Measurements from ENCODE around the gene ACOX1. TPM values are rescaled to one million over a fixed set of nuclear protein-coding genes. Genes with fewer than 3 reads are reported as not detected.

ACOX1 gene
- total and polyA plus RNA-seq, 2 donors, result 15.9 to 23.5 TPM

- peaks cover 5 to 22% of the 10 kb centered on the region in 2 donors for H3K36me3 ChIP-seq (ENCODE audit: control insufficient read depth in 2 of 2, insufficient read depth in 2 of 2, low read length in 1 of 2)
- H3K4me1 ChIP-seq (ENCODE audit: control insufficient read depth in 2 of 2, insufficient read depth in 2 of 2, low read length in 2 of 2), result peaks cover 11 to 17% of the 10 kb centered on the region in 2 donors
- no peak overlapping the region for H3K27ac ChIP-seq (ENCODE audit: low read depth in 1 of 2, low read length in 1 of 2)
- no peaks in the 10 kb centered on the region for H3K9me3 ChIP-seq (ENCODE audit: control insufficient read depth in 2 of 2, insufficient read depth in 1 of 2, low read length in 1 of 2)
- H3K27me3 ChIP-seq (ENCODE audit: control insufficient read depth in 2 of 2, insufficient read depth in 1 of 2, low read length in 1 of 2), result no peaks in the 10 kb centered on the region
- DNase-seq (ENCODE audit: low read depth in 6 of 9, low spot score in 9 of 9), result no peak
- WGBS, result 98% methylated on average over 32 of the region's 32 CpGs
- H3K4me3 ChIP-seq (ENCODE audit: low read length in 2 of 2), result no peak overlapping the region
Observed at GRCh38 chr17:75913537-75914210, 65.3 kb downstream of the ACOX1 start.

- Histone ChIP-seq H3K27ac (ENCODE audit: low read depth in 1 of 2, low read length in 1 of 2) (no peak overlapping the region), H3K9me3 (ENCODE audit: control insufficient read depth in 2 of 2, insufficient read depth in 1 of 2, low read length in 1 of 2) (no peaks in the 10 kb centered on the region), H3K27me3 (ENCODE audit: control insufficient read depth in 2 of 2, insufficient read depth in 1 of 2, low read length in 1 of 2) (no peaks in the 10 kb centered on the region), H3K4me3 (ENCODE audit: low read length in 2 of 2) (no peak overlapping the region), H3K4me1 (ENCODE audit: control insufficient read depth in 2 of 2, insufficient read depth in 2 of 2, low read length in 2 of 2) (peaks cover 14 to 22% of the 10 kb centered on the region in 2 donors), H3K36me3 (ENCODE audit: control insufficient read depth in 2 of 2, insufficient read depth in 2 of 2, low read length in 1 of 2) (peaks cover 5 to 14% of the 10 kb centered on the region in 2 donors)
- 94% methylated on average over 6 of the region's 6 CpGs for whole genome bisulfite sequencing
- DNase-seq (ENCODE audit: low read depth in 6 of 9, low spot score in 9 of 9), result no peak
Observed at GRCh38 chr17:75910699-75911098, 68.3 kb downstream of the ACOX1 start.

GRCh38 chr17:75909812-75910274 lies 69.1 kb downstream of the ACOX1 start:
- Histone ChIP-seq H3K9me3 (ENCODE audit: control insufficient read depth in 2 of 2, insufficient read depth in 1 of 2, low read length in 1 of 2) (no peaks in the 10 kb centered on the region), H3K27ac (ENCODE audit: low read depth in 1 of 2, low read length in 1 of 2) (no peak overlapping the region), H3K4me1 (ENCODE audit: control insufficient read depth in 2 of 2, insufficient read depth in 2 of 2, low read length in 2 of 2) (peaks cover 15 to 29% of the 10 kb centered on the region in 2 donors), H3K4me3 (ENCODE audit: low read length in 2 of 2) (no peak overlapping the region), H3K36me3 (ENCODE audit: control insufficient read depth in 2 of 2, insufficient read depth in 2 of 2, low read length in 1 of 2) (peaks cover 2 to 14% of the 10 kb centered on the region in 2 donors), H3K27me3 (ENCODE audit: control insufficient read depth in 2 of 2, insufficient read depth in 1 of 2, low read length in 1 of 2) (no peaks in the 10 kb centered on the region)
- 29% methylated on average over 11 of the region's 11 CpGs for WGBS
- peak in 1 of 9 donors; percentile 35 for DNase-seq (ENCODE audit: low read depth in 6 of 9, low spot score in 9 of 9)

GRCh38 chr17:75909051-75909811 lies 69.7 kb downstream of the ACOX1 start:
- peaks cover 15 to 30% of the 10 kb centered on the region in 2 donors for H3K4me1 ChIP-seq (ENCODE audit: control insufficient read depth in 2 of 2, insufficient read depth in 2 of 2, low read length in 2 of 2)
- no peaks in the 10 kb centered on the region for H3K27me3 ChIP-seq (ENCODE audit: control insufficient read depth in 2 of 2, insufficient read depth in 1 of 2, low read length in 1 of 2)
- no peak overlapping the region for H3K4me3 ChIP-seq (ENCODE audit: low read length in 2 of 2)
- 71% methylated on average over 14 of the region's 14 CpGs for WGBS
- no peak overlapping the region for H3K27ac ChIP-seq (ENCODE audit: low read depth in 1 of 2, low read length in 1 of 2)
- DNase-seq (ENCODE audit: low read depth in 6 of 9, low spot score in 9 of 9), result peak in 1 of 9 donors; percentile 10
- H3K9me3 ChIP-seq (ENCODE audit: control insufficient read depth in 2 of 2, insufficient read depth in 1 of 2, low read length in 1 of 2), result no peaks in the 10 kb centered on the region
- peaks cover 2 to 13% of the 10 kb centered on the region in 2 donors for H3K36me3 ChIP-seq (ENCODE audit: control insufficient read depth in 2 of 2, insufficient read depth in 2 of 2, low read length in 1 of 2)

- 93% methylated on average over 6 of the region's 6 CpGs for WGBS
- H3K9me3 ChIP-seq (ENCODE audit: control insufficient read depth in 2 of 2, insufficient read depth in 1 of 2, low read length in 1 of 2), result no peaks in the 10 kb centered on the region
- no peak overlapping the region for H3K4me3 ChIP-seq (ENCODE audit: low read length in 2 of 2)
- peaks cover 19 to 35% of the 10 kb centered on the region in 2 donors for H3K4me1 ChIP-seq (ENCODE audit: control insufficient read depth in 2 of 2, insufficient read depth in 2 of 2, low read length in 2 of 2)
- H3K27me3 ChIP-seq (ENCODE audit: control insufficient read depth in 2 of 2, insufficient read depth in 1 of 2, low read length in 1 of 2), result no peaks in the 10 kb centered on the region
- peaks cover 4% of the 10 kb centered on the region in 2 donors for H3K36me3 ChIP-seq (ENCODE audit: control insufficient read depth in 2 of 2, insufficient read depth in 2 of 2, low read length in 1 of 2)
- DNase-seq (ENCODE audit: low read depth in 6 of 9, low spot score in 9 of 9), result no peak
- no peak overlapping the region for H3K27ac ChIP-seq (ENCODE audit: low read depth in 1 of 2, low read length in 1 of 2)
Observed at GRCh38 chr17:75908201-75908600, 70.8 kb downstream of the ACOX1 start.

GRCh38 chr17:75906143-75906884 lies 72.7 kb downstream of the ACOX1 start:
- Histone ChIP-seq H3K9me3 (ENCODE audit: control insufficient read depth in 2 of 2, insufficient read depth in 1 of 2, low read length in 1 of 2) (no peaks in the 10 kb centered on the region), H3K27me3 (ENCODE audit: control insufficient read depth in 2 of 2, insufficient read depth in 1 of 2, low read length in 1 of 2) (no peaks in the 10 kb centered on the region), H3K36me3 (ENCODE audit: control insufficient read depth in 2 of 2, insufficient read depth in 2 of 2, low read length in 1 of 2) (peaks cover 9 to 11% of the 10 kb centered on the region in 2 donors), H3K4me3 (ENCODE audit: low read length in 2 of 2) (no peak overlapping the region), H3K27ac (ENCODE audit: low read depth in 1 of 2, low read length in 1 of 2) (peak overlapping the region in 1 of 2 donors; percentile 38), H3K4me1 (ENCODE audit: control insufficient read depth in 2 of 2, insufficient read depth in 2 of 2, low read length in 2 of 2) (peaks cover 19 to 35% of the 10 kb centered on the region in 2 donors)
- 94% methylated on average over 10 of the region's 10 CpGs for WGBS
- peak in 1 of 9 donors; percentile 20 for DNase-seq (ENCODE audit: low read depth in 6 of 9, low spot score in 9 of 9)

- Histone ChIP-seq H3K27me3 (ENCODE audit: control insufficient read depth in 2 of 2, insufficient read depth in 1 of 2, low read length in 1 of 2) (no peaks in the 10 kb centered on the region), H3K9me3 (ENCODE audit: control insufficient read depth in 2 of 2, insufficient read depth in 1 of 2, low read length in 1 of 2) (no peaks in the 10 kb centered on the region), H3K27ac (ENCODE audit: low read depth in 1 of 2, low read length in 1 of 2) (peak within 1 kb of the TSS; percentile 85 to 87), H3K4me3 (ENCODE audit: low read length in 2 of 2) (peak within 1 kb of the TSS; percentile 81 to 84), H3K36me3 (ENCODE audit: control insufficient read depth in 2 of 2, insufficient read depth in 2 of 2, low read length in 1 of 2) (peaks cover 20 to 22% of the 10 kb centered on the region in 2 donors), H3K4me1 (ENCODE audit: control insufficient read depth in 2 of 2, insufficient read depth in 2 of 2, low read length in 2 of 2) (peaks cover 17 to 30% of the 10 kb centered on the region in 2 donors)
- WGBS, result 6% methylated on average over 69 of the region's 69 CpGs
- DNase-seq (ENCODE audit: low read depth in 6 of 9, low spot score in 9 of 9), result peak; percentile 63 to 95 (median 87)
Observed at GRCh38 chr17:75904749-75905521, 74.0 kb downstream of the ACOX1 start, which contains the start of gene MRPL38. Gene MRPL38, minus strand, starts transcription at chr17:75904884. Its CDS starts 9 bp downstream, at chr17:75904875.

GRCh38 chr17:75902406-75902805 lies 76.6 kb downstream of the ACOX1 start:
- 98% methylated on average over 6 of the region's 6 CpGs for WGBS
- peaks cover 41 to 43% of the 10 kb centered on the region in 2 donors for H3K36me3 ChIP-seq (ENCODE audit: control insufficient read depth in 2 of 2, insufficient read depth in 2 of 2, low read length in 1 of 2)

More at GRCh38 chr17:75902406-75902805, 76.6 kb downstream of the ACOX1 start:
- no peaks in the 10 kb centered on the region for H3K9me3 ChIP-seq (ENCODE audit: control insufficient read depth in 2 of 2, insufficient read depth in 1 of 2, low read length in 1 of 2)
- peaks cover 7 to 22% of the 10 kb centered on the region in 2 donors for H3K4me1 ChIP-seq (ENCODE audit: control insufficient read depth in 2 of 2, insufficient read depth in 2 of 2, low read length in 2 of 2)
- H3K27me3 ChIP-seq (ENCODE audit: control insufficient read depth in 2 of 2, insufficient read depth in 1 of 2, low read length in 1 of 2), result no peaks in the 10 kb centered on the region
- no peak for DNase-seq (ENCODE audit: low read depth in 6 of 9, low spot score in 9 of 9)
- no peak overlapping the region for H3K4me3 ChIP-seq (ENCODE audit: low read length in 2 of 2)
- H3K27ac ChIP-seq (ENCODE audit: low read depth in 1 of 2, low read length in 1 of 2), result no peak overlapping the region
